Measurements from ENCODE around the gene BET1L.
A peak's percentile ranks its signal among the peaks of the same experiment; 100 is the strongest.

Gene BET1L

DNA sequence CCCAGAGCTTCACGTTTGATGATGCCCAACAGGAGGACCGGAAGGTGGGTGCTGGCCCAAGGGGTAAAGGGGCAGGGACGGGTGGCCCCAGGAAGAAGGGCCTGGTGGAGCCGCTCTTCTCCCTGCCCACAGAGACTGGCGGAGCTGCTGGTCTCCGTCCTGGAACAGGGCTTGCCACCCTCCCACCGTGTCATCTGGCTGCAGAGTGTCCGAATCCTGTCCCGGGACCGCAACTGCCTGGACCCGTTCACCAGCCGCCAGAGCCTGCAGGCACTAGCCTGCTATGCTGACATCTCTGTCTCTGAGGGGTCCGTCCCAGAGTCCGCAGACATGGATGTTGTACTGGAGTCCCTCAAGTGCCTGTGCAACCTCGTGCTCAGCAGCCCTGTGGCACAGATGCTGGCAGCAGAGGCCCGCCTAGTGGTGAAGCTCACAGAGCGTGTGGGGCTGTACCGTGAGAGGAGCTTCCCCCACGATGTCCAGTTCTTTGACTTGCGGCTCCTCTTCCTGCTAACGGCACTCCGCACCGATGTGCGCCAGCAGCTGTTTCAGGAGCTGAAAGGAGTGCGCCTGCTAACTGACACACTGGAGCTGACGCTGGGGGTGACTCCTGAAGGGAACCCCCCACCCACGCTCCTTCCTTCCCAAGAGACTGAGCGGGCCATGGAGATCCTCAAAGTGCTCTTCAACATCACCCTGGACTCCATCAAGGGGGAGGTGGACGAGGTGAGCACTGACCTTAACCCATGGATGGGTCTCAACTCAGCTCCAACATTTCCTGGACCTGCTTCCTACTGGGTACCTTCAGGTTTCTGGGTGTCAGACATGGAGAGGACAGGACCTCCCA, 2.3 kb upstream of the BET1L start:
- H3K4me3 Mint-ChIP-seq: peak overlapping the region; percentile 90
- ATAC-seq (ENCODE audit: low read depth) (no peak), DNase-seq (ENCODE audit: low spot score in 2 of 2) (no peak)
- peaks cover 11% of the 10 kb centered on the region for H3K36me3 Mint-ChIP-seq
- H3K4me1 Mint-ChIP-seq: peaks cover 14% of the 10 kb centered on the region
- H3K27ac Mint-ChIP-seq: peak overlapping the region; percentile 90
- no peaks in the 10 kb centered on the region for H3K27me3 Mint-ChIP-seq
- no peaks in the 10 kb centered on the region for H3K9me3 Mint-ChIP-seq

DNA sequence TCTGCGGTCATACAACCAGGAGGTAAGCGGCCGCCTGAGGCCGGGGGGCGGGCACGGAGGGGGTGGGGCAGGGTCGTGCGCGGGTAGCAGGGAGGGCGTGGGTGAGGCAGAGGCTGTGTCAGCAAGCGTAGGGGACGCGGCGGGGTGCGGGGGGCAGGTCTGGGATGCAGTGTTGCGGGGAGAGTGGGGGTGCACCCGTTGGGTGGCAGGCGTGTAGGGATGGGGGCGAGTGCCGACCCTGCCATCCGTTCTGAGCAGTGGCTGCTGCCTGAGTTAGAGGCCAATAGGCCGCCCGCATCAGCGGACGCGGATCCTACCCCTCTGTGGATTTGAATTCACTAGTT, 1.7 kb upstream of the BET1L start:
- H3K27me3 Mint-ChIP-seq: no peaks in the 10 kb centered on the region
- H3K4me1 Mint-ChIP-seq: peaks cover 16% of the 10 kb centered on the region
- no peaks in the 10 kb centered on the region for H3K9me3 Mint-ChIP-seq
- DNase-seq (ENCODE audit: low spot score in 2 of 2) (no peak), ATAC-seq (ENCODE audit: low read depth) (peak; percentile 2)
- peaks cover 9% of the 10 kb centered on the region for H3K36me3 Mint-ChIP-seq
- peak overlapping the region; percentile 90 for H3K27ac Mint-ChIP-seq
- peak overlapping the region; percentile 90 for H3K4me3 Mint-ChIP-seq

DNA sequence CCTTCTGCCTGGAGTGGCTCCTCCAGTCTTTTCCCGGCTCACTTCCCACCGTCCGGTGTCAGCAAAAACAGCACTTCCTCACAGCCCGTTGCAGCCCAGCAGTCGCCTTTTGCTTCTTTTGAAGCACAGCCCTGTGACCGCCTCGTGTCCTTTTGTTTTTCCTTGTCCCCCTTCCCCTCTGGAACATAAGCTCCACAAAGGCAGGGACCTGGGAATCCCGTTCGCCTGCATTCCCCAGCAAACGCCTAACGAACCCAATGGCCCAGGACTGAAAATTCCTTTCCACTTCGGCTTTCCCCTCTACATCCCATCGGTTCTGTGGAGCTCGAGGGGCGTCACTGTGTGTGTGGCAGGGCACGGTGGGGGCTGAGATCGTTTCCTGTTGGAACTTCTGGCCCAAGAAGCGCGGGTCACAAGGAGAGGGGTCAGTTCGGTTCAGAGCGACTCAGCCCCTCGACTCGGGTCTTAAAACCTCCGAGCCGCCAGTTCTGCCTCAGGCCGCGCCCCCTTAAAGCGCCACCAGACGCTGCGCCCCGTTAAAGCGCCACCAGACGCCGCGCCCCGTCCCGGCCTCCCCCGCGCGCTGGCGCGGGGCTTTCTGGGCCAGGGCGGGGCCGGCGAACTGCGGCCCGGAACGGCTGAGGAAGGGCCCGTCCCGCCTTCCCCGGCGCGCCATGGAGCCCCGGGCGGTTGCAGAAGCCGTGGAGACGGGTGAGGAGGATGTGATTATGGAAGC, 1.1 kb upstream of the BET1L start:
- Mint-ChIP-seq H3K27ac (peak overlapping the region; percentile 90), H3K27me3 (no peaks in the 10 kb centered on the region), H3K36me3 (peaks cover 14% of the 10 kb centered on the region), H3K4me3 (peak overlapping the region; percentile 90), H3K9me3 (no peaks in the 10 kb centered on the region), H3K4me1 (peaks cover 22% of the 10 kb centered on the region)
- peak; percentile 75 to 76 for DNase-seq (ENCODE audit: low spot score in 2 of 2)
- ATAC-seq (ENCODE audit: low read depth): peak; percentile 64

DNA sequence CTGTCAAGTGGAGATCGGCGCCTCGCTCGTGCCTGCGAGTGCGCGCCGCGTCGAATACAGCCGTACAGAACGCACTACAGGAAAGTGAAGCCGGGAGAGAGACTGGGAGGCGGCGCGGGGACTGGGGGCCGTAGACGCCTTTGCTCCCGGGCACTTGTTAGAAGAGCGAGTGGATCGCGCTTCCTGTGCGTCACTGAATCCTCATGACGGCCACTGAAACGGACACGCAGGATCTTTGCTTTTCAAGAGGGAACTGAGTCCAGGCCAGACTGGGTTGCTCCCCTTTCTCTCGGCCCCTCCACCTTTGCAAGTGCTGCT, 623 bp upstream of the BET1L start:
- Mint-ChIP-seq H3K4me3 (peak overlapping the region; percentile 90), H3K27me3 (no peaks in the 10 kb centered on the region), H3K36me3 (peaks cover 13% of the 10 kb centered on the region), H3K9me3 (no peaks in the 10 kb centered on the region), H3K4me1 (peaks cover 23% of the 10 kb centered on the region), H3K27ac (peak overlapping the region; percentile 90)
- DNase-seq (ENCODE audit: low spot score in 2 of 2) (no peak), ATAC-seq (ENCODE audit: low read depth) (peak; percentile 6)

DNA sequence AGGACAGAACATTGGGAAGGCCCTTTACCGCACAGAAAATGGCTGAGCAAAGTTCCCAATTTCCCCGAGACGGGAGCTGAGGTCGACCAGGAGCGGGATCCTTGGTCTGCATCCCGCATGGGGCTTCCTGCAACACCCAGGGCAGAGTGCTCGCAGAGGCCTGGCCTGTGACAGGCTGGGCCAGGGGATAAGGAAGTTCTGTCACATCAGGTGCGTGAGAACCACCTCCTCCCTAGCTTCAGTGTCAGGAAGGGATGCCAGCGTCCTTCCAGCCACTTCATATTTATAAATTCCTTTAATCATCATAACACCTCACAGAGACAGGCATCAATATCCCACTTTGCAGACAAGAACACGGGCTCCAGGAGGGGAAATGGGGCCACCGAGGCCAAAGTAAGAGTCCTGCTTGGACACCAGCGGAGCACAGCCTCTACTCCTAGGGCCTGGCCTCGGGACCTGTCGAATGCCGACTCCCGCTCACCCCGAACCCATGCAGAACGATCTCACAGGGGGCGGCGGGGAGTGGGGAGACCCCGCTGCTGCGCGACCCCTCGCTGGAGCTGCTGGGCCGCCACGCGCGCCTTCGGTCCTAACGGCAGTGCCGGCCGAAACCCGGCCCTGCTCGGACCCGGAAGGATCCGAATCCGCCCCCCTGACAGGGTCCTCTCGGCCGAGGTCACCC, 532 bp downstream of the BET1L start:
- no peak for DNase-seq (ENCODE audit: low spot score in 2 of 2)
- no peaks in the 10 kb centered on the region for H3K9me3 Mint-ChIP-seq
- H3K4me1 Mint-ChIP-seq: peaks cover 29% of the 10 kb centered on the region
- peak overlapping the region; percentile 90 for H3K4me3 Mint-ChIP-seq
- H3K27ac Mint-ChIP-seq: peak overlapping the region; percentile 90
- no peak for ATAC-seq (ENCODE audit: low read depth)
- no peaks in the 10 kb centered on the region for H3K27me3 Mint-ChIP-seq
- peaks cover 14% of the 10 kb centered on the region for H3K36me3 Mint-ChIP-seq

DNA sequence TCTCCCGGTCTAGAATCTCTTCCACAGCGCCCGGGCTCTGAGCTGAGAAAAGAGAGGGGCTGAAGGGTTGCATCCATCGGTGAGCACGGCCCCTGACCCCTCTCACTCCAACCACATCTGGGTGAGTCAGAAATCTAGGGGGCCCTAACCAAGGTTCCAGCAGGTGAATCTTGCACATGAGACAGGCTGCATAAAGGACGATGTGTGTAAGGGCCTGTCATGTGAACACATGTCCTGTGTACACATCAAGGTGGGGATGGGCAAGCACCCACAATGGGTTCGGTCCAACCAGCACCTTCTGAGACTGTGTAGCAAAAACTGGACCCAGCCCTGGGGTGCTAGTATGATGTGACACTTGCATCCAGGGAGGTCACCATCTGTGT, 1.2 kb downstream of the BET1L start:
- DNase-seq (ENCODE audit: low spot score in 2 of 2): no peak
- Mint-ChIP-seq H3K27me3 (no peaks in the 10 kb centered on the region), H3K4me3 (peak overlapping the region; percentile 90), H3K9me3 (no peaks in the 10 kb centered on the region), H3K4me1 (peaks cover 30% of the 10 kb centered on the region), H3K27ac (peak overlapping the region; percentile 90), H3K36me3 (peaks cover 14% of the 10 kb centered on the region)
- ATAC-seq (ENCODE audit: low read depth): no peak

DNA sequence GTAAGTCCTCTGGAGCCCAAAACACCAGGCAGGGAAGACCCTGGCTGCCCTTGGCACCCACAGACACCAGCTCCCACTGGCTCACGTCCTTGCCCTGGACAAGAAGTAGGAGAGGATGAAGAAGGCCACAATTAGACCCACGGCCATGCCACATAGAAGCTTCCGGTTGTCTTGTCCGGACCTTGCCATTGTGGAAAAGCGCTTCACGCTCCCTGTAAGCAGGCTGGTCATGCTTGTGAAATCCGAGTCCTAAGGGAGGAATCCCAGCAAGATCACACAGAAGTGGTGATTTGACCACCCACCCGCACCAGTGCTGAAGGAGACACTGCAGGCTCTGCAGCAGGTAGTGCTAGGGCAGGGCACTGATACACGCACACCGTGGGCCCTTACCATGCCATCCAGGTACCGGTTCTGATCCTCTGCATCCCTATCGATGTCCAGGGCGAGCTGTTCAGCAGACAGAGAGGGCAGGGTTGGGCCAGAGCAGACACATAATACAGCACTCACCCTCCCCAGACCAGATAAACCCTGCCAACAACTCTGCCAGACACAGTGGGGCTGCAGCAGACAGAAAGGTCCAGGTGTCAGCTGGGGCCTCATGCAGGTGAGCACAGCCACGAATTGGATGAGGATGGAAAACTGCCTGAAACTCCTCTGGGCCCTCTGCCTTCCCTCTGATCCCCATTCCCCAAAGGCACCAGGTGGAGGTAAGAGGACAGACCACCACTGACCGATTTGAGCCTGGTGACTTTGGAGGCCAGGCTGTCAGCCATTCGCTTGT, 1.8 kb downstream of the BET1L start:
- Mint-ChIP-seq H3K27ac (no peak overlapping the region), H3K4me1 (peaks cover 30% of the 10 kb centered on the region), H3K27me3 (no peaks in the 10 kb centered on the region), H3K9me3 (no peaks in the 10 kb centered on the region), H3K36me3 (peaks cover 16% of the 10 kb centered on the region), H3K4me3 (peak overlapping the region; percentile 90)
- no peak for ATAC-seq (ENCODE audit: low read depth)
- no peak for DNase-seq (ENCODE audit: low spot score in 2 of 2)

DNA sequence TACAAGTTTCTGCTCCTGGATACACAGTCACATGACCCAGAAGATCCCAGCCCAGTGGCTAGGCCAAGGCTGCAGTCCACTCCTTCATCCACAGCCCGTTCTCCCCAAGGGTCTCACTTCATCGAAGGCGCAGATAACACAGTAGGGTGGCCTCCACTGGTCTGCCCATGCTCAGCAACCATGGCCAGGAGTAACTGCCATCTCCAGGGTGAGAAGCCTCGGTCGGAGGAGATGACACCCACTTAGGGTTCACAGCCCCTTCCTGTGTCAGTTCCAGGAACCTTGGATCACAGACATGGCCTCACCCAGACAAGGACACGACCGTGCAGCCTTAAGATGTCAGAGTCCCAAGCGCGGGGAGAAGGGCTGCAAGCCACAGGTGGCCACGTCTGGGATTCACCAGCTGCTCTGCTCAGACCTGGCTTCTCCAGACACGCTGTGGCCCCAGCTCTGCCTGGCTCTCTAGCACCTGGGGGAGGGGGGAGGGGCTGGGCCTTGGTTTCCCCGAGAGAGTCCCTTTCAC, 2.6 kb downstream of the BET1L start:
- Mint-ChIP-seq H3K36me3 (peaks cover 16% of the 10 kb centered on the region), H3K9me3 (no peaks in the 10 kb centered on the region), H3K4me3 (no peak overlapping the region), H3K27ac (no peak overlapping the region), H3K27me3 (no peaks in the 10 kb centered on the region), H3K4me1 (peaks cover 27% of the 10 kb centered on the region)
- ATAC-seq (ENCODE audit: low read depth) (no peak), DNase-seq (ENCODE audit: low spot score in 2 of 2) (no peak)

DNA sequence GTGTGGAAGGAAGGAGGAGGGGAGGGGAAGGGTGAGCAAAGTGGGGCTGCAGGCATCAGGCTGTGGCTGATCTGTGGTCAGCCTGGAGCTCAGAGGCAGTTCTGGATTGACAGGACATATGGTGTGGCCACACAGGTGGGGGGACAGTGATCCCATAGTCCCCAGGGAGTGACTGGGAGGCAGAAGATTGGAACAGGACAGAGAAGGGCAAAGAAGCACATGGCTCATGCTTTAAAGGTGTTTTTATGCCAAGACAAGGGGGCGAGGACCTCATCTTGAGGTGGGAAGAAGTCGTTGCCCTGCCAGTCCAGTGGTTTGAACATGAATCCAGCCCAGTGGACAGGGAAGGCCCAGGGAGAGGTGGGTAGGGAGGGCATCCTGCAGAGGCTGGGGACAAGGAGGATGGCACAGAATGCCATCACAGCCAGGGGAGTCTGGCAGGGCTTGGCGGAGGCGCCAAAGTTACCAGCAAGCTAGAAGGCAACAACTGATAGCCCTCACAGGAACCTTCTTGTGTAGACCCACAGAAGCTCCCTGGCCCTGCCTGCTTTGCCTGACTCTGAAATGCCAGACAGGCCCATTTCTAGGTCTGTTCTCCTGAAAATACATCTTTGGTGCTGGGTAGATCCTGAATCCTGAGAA, 3.1 kb downstream of the BET1L start:
- ATAC-seq (ENCODE audit: low read depth) (no peak), DNase-seq (ENCODE audit: low spot score in 2 of 2) (no peak)
- H3K27ac Mint-ChIP-seq: no peak overlapping the region
- no peaks in the 10 kb centered on the region for H3K9me3 Mint-ChIP-seq
- H3K4me1 Mint-ChIP-seq: peaks cover 27% of the 10 kb centered on the region
- no peak overlapping the region for H3K4me3 Mint-ChIP-seq
- no peaks in the 10 kb centered on the region for H3K27me3 Mint-ChIP-seq
- peaks cover 16% of the 10 kb centered on the region for H3K36me3 Mint-ChIP-seq

DNA sequence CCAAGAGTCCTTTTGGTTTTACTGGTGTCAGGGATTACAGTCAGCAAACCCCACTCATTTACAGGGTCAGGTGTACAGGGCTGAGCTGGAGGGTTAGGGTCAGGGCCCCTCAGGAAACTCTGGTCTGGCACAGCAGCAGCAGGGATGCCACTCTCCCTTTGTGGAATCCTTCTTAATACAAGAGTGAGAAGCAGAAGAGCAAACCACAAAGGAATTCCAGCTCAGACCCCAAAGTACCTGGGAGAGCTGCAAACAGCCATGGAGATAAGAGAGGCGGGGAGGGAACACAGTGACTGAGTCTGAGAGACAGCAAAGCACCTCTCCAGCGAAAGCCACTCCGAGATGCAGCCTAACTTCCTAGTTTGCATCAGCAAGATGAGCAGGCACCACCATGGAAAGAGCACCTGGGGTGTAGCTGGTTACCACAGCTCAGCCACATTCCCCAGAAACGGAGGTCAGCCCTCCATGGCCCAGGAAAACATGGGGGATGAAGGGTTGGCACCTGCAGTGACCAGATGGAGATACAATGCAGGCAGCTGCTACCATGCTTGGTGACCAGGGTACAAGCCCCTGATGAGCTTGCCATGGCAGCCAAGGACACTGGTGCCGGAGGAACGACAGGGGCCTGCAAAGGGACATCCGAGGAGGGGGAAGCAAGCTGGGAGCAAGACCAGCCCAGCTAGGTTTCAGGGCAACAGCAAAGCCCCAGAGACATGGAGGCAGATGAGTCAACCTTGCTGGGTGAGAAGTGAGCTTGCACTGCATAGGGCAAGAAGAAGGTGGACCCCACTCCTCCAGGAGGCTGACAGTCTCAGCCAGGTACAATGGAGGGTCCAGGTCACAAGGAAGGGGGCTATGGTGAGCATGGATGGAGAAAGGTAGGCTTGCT, 3.9 kb downstream of the BET1L start:
- H3K9me3 Mint-ChIP-seq: no peaks in the 10 kb centered on the region
- no peaks in the 10 kb centered on the region for H3K27me3 Mint-ChIP-seq
- ATAC-seq (ENCODE audit: low read depth) (no peak), DNase-seq (ENCODE audit: low spot score in 2 of 2) (no peak)
- peaks cover 14% of the 10 kb centered on the region for H3K36me3 Mint-ChIP-seq
- H3K27ac Mint-ChIP-seq: no peak overlapping the region
- H3K4me1 Mint-ChIP-seq: peaks cover 23% of the 10 kb centered on the region
- H3K4me3 Mint-ChIP-seq: peak overlapping the region; percentile 9

DNA sequence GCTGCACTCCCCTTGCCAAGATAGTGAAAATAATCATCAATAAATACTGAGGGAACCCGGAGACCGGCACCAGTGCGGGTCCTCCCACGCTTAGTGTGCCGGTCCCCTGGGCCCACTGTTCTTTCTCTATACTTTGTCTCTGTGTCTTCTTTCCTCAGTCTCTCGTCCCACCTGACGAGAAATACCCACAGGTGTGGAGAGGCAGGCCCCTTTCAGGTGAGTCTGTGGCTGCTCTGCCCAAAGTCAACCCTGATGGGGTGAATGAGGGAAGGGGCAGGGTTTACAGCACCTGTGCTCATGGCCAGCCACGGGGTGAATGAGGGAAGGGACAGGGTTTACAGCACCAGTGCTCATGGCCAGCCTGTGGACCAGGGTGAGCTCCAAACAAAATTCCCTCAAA, 4.7 kb downstream of the BET1L start:
- no peak for ATAC-seq (ENCODE audit: low read depth)
- Mint-ChIP-seq H3K36me3 (peaks cover 14% of the 10 kb centered on the region), H3K4me3 (no peak overlapping the region), H3K9me3 (no peaks in the 10 kb centered on the region), H3K27me3 (no peaks in the 10 kb centered on the region), H3K4me1 (peaks cover 23% of the 10 kb centered on the region), H3K27ac (peak overlapping the region; percentile 6)
- no peak for DNase-seq (ENCODE audit: low spot score in 2 of 2)

DNA sequence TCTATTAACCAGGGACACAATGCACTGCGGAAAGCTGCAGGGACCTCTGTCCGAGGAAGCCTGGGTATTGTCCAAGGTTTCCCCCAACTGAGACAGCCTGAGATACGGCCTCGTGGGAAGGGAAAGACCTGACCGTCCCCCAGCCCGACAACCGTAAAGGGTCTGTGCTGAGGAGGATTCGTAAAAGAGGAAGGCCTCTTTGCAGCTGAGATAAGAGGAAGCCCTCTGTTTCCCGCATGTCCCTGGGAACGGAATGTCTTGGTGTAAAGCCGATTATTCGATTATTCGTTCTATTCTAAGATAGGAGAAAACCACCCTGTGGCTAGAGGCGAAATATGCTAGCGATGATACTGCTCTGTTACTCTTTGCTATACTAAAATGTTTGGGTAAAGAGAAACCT, 5.2 kb downstream of the BET1L start:
- Mint-ChIP-seq H3K4me1 (peaks cover 23% of the 10 kb centered on the region), H3K27ac (peak overlapping the region; percentile 6), H3K9me3 (no peaks in the 10 kb centered on the region), H3K27me3 (no peaks in the 10 kb centered on the region), H3K36me3 (peaks cover 14% of the 10 kb centered on the region), H3K4me3 (no peak overlapping the region)
- ATAC-seq (ENCODE audit: low read depth): no peak
- no peak for DNase-seq (ENCODE audit: low spot score in 2 of 2)
